Karpas-422 (cell line): Measurements from ENCODE around the gene C12orf75. TPM values are rescaled to one million over a fixed set of nuclear protein-coding genes. Genes with fewer than 3 reads are reported as not detected.

Source experiments
- DNase-seq: peaks from one replicate; pipeline ENCODE4 v3.0.0-alpha.2; 2015
- H2AFZ ChIP-seq: fragments of 200-600 bp; sonication (generic); 2 replicates; pipeline ENCODE4 v1.6.1; 2014; ENCODE audit warnings: antibody characterized with exemption, low read length, mixed read lengths
- H3K27ac ChIP-seq: fragments of 200-600 bp; sonication (generic); 2 replicates; pipeline ENCODE4 v1.5.1; 2014; ENCODE audit warnings: mild to moderate bottlenecking, low read length, moderate library complexity
- H3K27me3 ChIP-seq: fragments of 200-600 bp; sonication (generic); 2 replicates; pipeline ENCODE4 v1.6.1; 2014; ENCODE audit warnings: low read length, mixed read lengths
- H3K36me3 ChIP-seq: fragments of 200-600 bp; sonication (generic); 2 replicates; pipeline ENCODE4 v1.6.1; 2014; ENCODE audit warnings: low read length, mixed read lengths; ENCODE audit not compliant: insufficient read depth
- H3K4me1 ChIP-seq: fragments of 200-600 bp; sonication (generic); 2 replicates; pipeline ENCODE4 v1.6.1; 2014; ENCODE audit warnings: mild to moderate bottlenecking, low read length, mixed read lengths
- H3K4me2 ChIP-seq: fragments of 200-600 bp; sonication (generic); 2 replicates; pipeline ENCODE4 v1.6.1; 2014; ENCODE audit warnings: low read length, low read depth, mild to moderate bottlenecking; ENCODE audit not compliant: poor library complexity, severe bottlenecking
- H3K4me3 ChIP-seq: fragments of 200-600 bp; sonication (generic); 2 replicates; pipeline ENCODE4 v1.5.1; 2014; ENCODE audit warnings: mild to moderate bottlenecking, antibody characterized with exemption, low read length, mixed read lengths
- H3K79me2 ChIP-seq: fragments of 200-600 bp; sonication (generic); 2 replicates; pipeline ENCODE4 v1.6.1; 2014; ENCODE audit warnings: mild to moderate bottlenecking, low read length, mixed read lengths
- H3K9ac ChIP-seq: fragments of 200-600 bp; sonication (generic); 2 replicates; pipeline ENCODE4 v1.6.0; 2014; ENCODE audit warnings: low read length
- H3K9me2 ChIP-seq: fragments of 200-600 bp; sonication (generic), shearing (Covaris generic); replicated peaks from 2 replicates; pipeline ENCODE4 v1.6.0; 2014; ENCODE audit warnings: mild to moderate bottlenecking, low read length, moderate library complexity; ENCODE audit not compliant: insufficient read depth
- H3K9me3 ChIP-seq: fragments of 300-700, 200-600 bp; sonication (generic); 2 replicates; pipeline ENCODE4 v1.6.1; 2014; ENCODE audit warnings: low read length, mixed read lengths
- H4K20me1 ChIP-seq: fragments of 200-600 bp; sonication (generic); 2 replicates; pipeline ENCODE4 v1.6.1; 2014; ENCODE audit warnings: mild to moderate bottlenecking, antibody characterized with exemption, low read length, low read depth; ENCODE audit not compliant: insufficient read depth
- total RNA-seq: library from RNA; depleted of rRNA; stranded (reverse); fragments of >200 nt; shearing (Covaris generic); gene quantifications from 2 replicates; pipeline ENCODE4 v1.2.3, GENCODE V29; 2014; ENCODE audit warnings: low replicate concordance

Gene C12orf75
- total RNA-seq, 1 experiment from 2014 or later = 291 TPM

GRCh38 chr12:105291531-105291930 is 39.0 kb upstream of the C12orf75 start:
- no peaks in the 10 kb centered on the region for H3K9me3 ChIP-seq
- H3K9me2 ChIP-seq = no peaks in the 10 kb centered on the region
- H4K20me1 ChIP-seq = no peaks in the 10 kb centered on the region

GRCh38 chr12:105292705-105293104 is 37.8 kb upstream of the C12orf75 start:
- Histone ChIP-seq H3K9me3 (no peaks in the 10 kb centered on the region; the same call in 1 of the 2 replicates), H3K27ac (no peak overlapping the region), H3K4me2 (no peak overlapping the region), H2AFZ (no peak overlapping the region), H3K4me1 (no peaks in the 10 kb centered on the region), H3K36me3 (no peaks in the 10 kb centered on the region), H3K4me3 (no peak overlapping the region), H3K9me2 (no peaks in the 10 kb centered on the region), H3K9ac (no peak overlapping the region), H4K20me1 (no peaks in the 10 kb centered on the region), H3K27me3 (no peaks in the 10 kb centered on the region), H3K79me2 (no peaks in the 10 kb centered on the region)
- DNase-seq = no peak

More at GRCh38 chr12:105291531-105291930, 39.0 kb upstream of the C12orf75 start:
- Histone ChIP-seq H3K4me2 (no peak overlapping the region), H3K9ac (no peak overlapping the region), H3K79me2 (no peaks in the 10 kb centered on the region), H3K36me3 (no peaks in the 10 kb centered on the region), H2AFZ (no peak overlapping the region), H3K4me3 (no peak overlapping the region), H3K27me3 (no peaks in the 10 kb centered on the region), H3K4me1 (no peaks in the 10 kb centered on the region), H3K27ac (no peak overlapping the region)
- DNase-seq = no peak

DNA sequence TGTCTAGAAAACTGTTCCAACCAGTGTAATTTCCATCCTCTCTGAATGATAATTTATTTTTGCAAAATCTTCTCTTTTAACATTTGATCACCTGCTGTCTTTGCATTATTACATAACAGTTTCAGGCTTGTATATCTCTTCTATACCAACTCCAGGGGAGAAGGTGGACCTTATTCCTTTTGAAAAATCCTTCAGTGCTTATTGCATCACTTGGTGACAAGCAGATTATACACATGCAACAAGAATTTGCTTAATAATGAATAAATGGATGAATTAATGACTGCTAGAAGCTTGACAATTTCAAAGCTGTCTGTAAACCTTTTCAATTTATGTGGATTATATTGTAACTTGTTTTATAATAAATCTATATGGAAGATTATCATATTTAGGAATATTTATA is 37.3 kb upstream of the C12orf75 start:
- H2AFZ ChIP-seq = no peak overlapping the region
- no peak overlapping the region for H3K4me3 ChIP-seq
- H3K36me3 ChIP-seq = no peaks in the 10 kb centered on the region
- H3K27ac ChIP-seq = no peak overlapping the region
- no peaks in the 10 kb centered on the region for H3K27me3 ChIP-seq
- no peaks in the 10 kb centered on the region for H3K9me2 ChIP-seq
- peaks cover 3% of the 10 kb centered on the region; the same call in 1 of the 2 replicates for H3K9me3 ChIP-seq
- no peak for DNase-seq
- no peak overlapping the region for H3K9ac ChIP-seq
- no peaks in the 10 kb centered on the region for H3K4me1 ChIP-seq
- no peak overlapping the region for H3K4me2 ChIP-seq
- no peaks in the 10 kb centered on the region for H4K20me1 ChIP-seq
- H3K79me2 ChIP-seq = no peaks in the 10 kb centered on the region

DNA sequence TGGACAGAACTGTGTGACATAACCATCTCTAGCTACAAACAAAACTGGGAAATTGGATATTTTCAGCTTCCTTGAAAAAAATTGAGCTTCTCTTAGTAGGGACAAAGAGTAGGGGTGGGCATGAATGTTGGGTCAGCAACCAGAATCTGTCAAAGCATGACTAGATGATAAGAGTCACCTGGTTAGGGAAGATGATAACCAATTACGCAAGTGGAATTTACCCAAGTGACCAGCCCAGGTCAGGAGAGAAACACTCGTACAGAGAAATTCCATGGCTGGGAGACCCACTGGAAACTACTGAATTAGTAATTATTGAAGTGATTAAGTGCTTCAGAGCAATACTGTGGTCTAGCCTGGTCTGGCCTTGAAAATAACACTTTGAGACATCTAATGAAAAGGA is 36.3 kb upstream of the C12orf75 start:
- Histone ChIP-seq H3K4me1 (no peaks in the 10 kb centered on the region), H2AFZ (no peak overlapping the region), H3K4me3 (no peak overlapping the region), H3K27ac (no peak overlapping the region), H3K4me2 (no peak overlapping the region), H3K9me2 (no peaks in the 10 kb centered on the region), H3K9ac (no peak overlapping the region), H4K20me1 (no peaks in the 10 kb centered on the region), H3K9me3 (peaks cover 3% of the 10 kb centered on the region; the same call in 1 of the 2 replicates), H3K79me2 (no peaks in the 10 kb centered on the region), H3K36me3 (no peaks in the 10 kb centered on the region), H3K27me3 (no peaks in the 10 kb centered on the region)
- DNase-seq = no peak

DNA sequence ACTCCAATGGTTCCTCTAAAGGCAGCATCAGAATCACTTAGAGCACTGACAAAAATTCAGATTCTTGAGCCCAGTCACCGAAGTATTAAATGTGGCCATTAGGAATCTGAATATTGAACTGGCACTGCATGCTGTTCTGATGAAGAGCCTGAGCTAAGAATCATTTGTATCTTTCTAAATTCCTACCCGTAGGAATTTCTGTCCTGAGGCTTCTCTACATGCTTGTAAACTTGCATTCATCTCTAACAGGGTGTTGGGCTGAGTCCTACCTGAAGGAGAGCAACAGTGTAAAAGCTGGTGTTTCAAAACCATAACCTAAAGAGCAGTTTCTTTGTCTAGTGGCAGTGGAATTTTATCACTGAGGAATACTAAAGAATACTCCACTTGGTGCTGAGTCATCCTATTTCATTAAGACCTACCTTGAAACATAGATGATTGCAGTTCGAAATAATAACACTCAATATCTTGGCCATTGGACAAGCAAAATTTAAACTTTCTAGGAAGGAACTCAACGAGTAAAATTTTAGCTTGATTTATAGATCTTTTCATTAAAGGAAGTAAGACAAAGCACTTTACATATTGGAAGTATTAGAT is 35.5 kb upstream of the C12orf75 start:
- Histone ChIP-seq H3K36me3 (no peaks in the 10 kb centered on the region), H3K4me3 (no peak overlapping the region), H3K9ac (no peak overlapping the region), H2AFZ (no peak overlapping the region), H3K27ac (no peak overlapping the region), H3K9me3 (peaks cover 3% of the 10 kb centered on the region; the same call in 1 of the 2 replicates), H3K79me2 (no peaks in the 10 kb centered on the region), H3K27me3 (no peaks in the 10 kb centered on the region), H3K9me2 (no peaks in the 10 kb centered on the region), H3K4me2 (no peak overlapping the region), H3K4me1 (no peaks in the 10 kb centered on the region), H4K20me1 (no peaks in the 10 kb centered on the region)
- DNase-seq = peak; percentile 26

- no peaks in the 10 kb centered on the region for H3K79me2 ChIP-seq
- no peaks in the 10 kb centered on the region for H3K27me3 ChIP-seq
- peaks cover 3% of the 10 kb centered on the region; the same call in 1 of the 2 replicates for H3K9me3 ChIP-seq
- H3K9ac ChIP-seq = no peak overlapping the region
- no peaks in the 10 kb centered on the region for H4K20me1 ChIP-seq
- H3K36me3 ChIP-seq = no peaks in the 10 kb centered on the region
- no peak overlapping the region for H2AFZ ChIP-seq
- no peak overlapping the region for H3K4me3 ChIP-seq
- H3K9me2 ChIP-seq = no peaks in the 10 kb centered on the region
- no peaks in the 10 kb centered on the region for H3K4me1 ChIP-seq
- no peak overlapping the region for H3K27ac ChIP-seq
- DNase-seq = no peak
- no peak overlapping the region for H3K4me2 ChIP-seq
Observed at GRCh38 chr12:105296116-105297089, 34.1 kb upstream of the C12orf75 start.

GRCh38 chr12:105300883-105301282 is 29.6 kb upstream of the C12orf75 start:
- no peak overlapping the region for H3K4me2 ChIP-seq
- no peaks in the 10 kb centered on the region for H3K36me3 ChIP-seq
- H3K27me3 ChIP-seq = no peaks in the 10 kb centered on the region
- no peak overlapping the region for H3K27ac ChIP-seq
- no peaks in the 10 kb centered on the region for H4K20me1 ChIP-seq
- no peak overlapping the region for H3K4me3 ChIP-seq
- peaks cover 3% of the 10 kb centered on the region; the same call in 1 of the 2 replicates for H3K9me3 ChIP-seq
- H2AFZ ChIP-seq = no peak overlapping the region
- no peak overlapping the region for H3K9ac ChIP-seq
- H3K9me2 ChIP-seq = no peaks in the 10 kb centered on the region
- DNase-seq = no peak
- H3K4me1 ChIP-seq = no peaks in the 10 kb centered on the region
- H3K79me2 ChIP-seq = no peaks in the 10 kb centered on the region

DNA sequence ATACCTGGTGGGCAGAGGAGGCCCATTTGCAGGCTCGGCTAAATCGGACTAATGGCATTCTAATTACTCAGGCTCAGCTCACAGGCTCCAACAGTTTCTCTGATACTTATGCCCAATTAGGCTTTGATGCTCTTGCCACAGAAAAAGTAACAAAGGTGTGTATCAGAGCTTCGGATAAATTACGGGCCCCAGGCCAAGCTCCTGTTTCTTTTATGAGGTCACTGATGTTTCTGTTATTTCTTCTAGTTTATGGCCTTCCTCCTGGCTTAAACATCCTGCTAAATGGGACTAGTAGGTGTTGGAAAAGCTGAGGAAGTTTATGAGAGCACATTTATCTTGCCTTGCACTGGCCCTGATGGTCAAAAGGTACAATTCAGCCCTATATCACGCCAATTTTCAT is 28.8 kb upstream of the C12orf75 start:
- H3K4me1 ChIP-seq = no peaks in the 10 kb centered on the region
- no peaks in the 10 kb centered on the region for H3K79me2 ChIP-seq
- no peak overlapping the region for H2AFZ ChIP-seq

More for the DNA sequence above, 28.8 kb upstream of the C12orf75 start:
- no peak for DNase-seq
- Histone ChIP-seq H3K36me3 (no peaks in the 10 kb centered on the region), H3K9ac (no peak overlapping the region), H3K4me3 (no peak overlapping the region), H3K9me2 (no peaks in the 10 kb centered on the region), H3K9me3 (peaks cover 3% of the 10 kb centered on the region; the same call in 1 of the 2 replicates), H3K27ac (no peak overlapping the region), H4K20me1 (no peaks in the 10 kb centered on the region), H3K4me2 (no peak overlapping the region), H3K27me3 (no peaks in the 10 kb centered on the region)
